ENCODE results near the gene COL18A1.

The COL18A1 gene

DNA sequence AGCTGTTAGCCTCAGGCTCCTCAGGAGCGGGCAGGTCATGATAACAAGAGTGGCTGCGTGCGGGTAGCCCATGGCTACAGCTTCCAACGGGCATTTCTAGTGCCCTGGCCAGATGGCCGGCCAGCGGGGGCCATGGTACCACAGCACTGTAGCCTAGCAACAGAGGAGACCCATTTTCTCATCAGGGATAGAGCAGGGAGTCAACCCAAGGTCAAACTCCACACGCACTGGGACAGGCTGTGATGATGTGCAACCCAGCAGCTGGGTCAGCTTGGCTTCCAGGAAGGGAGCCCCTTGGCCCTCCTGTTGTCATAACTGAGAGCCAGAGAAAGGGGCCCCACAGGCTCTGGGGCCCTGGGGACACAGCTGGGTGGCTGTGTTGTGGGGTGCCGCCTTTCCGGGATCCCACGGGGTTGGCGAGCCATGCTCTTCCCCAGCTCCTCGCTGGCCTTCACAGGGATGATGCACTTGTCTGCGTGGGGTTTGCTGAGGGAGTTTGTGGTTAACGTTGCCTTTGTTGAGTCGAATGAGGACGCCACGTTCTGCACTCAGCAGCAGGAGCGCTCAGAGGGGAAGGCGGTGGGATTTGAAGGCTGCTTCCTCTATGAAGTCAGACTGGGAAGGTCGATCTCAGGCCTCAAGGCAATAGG, 46.3 kb downstream of the COL18A1 start:
- ChIA-PET CTCF (no interaction called here), POLR2A (ENCODE audit: low non-redundant PET) (no interaction called here)
- TF ChIP-seq, protein P1, sequence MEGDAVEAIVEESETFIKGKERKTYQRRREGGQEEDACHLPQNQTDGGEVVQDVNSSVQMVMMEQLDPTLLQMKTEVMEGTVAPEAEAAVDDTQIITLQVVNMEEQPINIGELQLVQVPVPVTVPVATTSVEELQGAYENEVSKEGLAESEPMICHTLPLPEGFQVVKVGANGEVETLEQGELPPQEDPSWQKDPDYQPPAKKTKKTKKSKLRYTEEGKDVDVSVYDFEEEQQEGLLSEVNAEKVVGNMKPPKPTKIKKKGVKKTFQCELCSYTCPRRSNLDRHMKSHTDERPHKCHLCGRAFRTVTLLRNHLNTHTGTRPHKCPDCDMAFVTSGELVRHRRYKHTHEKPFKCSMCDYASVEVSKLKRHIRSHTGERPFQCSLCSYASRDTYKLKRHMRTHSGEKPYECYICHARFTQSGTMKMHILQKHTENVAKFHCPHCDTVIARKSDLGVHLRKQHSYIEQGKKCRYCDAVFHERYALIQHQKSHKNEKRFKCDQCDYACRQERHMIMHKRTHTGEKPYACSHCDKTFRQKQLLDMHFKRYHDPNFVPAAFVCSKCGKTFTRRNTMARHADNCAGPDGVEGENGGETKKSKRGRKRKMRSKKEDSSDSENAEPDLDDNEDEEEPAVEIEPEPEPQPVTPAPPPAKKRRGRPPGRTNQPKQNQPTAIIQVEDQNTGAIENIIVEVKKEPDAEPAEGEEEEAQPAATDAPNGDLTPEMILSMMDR (conservative IDR thresholded peaks at IDR 0.05; ENCODE audit: low read depth), result no peak
- no peak for DNase-seq (ENCODE audit: low spot score)
- H3K27ac ChIP-seq, result peak overlapping the region; percentile 64

DNA sequence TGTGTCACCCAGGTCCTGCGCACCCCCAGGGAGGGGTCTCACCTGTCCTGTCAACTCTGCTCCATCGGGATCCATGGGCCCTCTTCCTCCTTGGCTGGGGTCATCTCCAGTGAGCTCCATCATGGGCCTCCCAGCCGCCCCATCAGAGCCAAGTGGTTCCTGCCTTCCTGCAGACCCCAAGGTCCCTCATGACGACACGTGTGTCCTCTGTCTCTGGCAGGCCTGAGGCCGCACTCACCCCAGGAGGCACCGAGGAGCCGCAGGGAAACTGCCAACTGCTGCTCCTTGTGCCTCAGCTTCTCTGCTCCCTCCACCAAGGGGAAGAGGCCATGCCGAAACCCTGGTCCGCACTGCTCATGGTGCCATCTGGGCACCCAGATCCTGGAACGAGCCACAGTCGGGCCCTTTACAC, 46.8 kb downstream of the COL18A1 start:
- peak overlapping the region; percentile 32; the same call in 1 of the 2 replicates for H3K27ac ChIP-seq
- POLR2A ChIA-PET (ENCODE audit: low non-redundant PET), result no interaction called here
- TF ChIP-seq, protein P1 (conservative IDR thresholded peaks at IDR 0.05; ENCODE audit: low read depth), result no peak
- CTCF ChIA-PET, result interaction anchor here (0.6 kb wide), 1 partner anchor 118 kb away, joined by 5 read pairs; no protein-coding TSS in a partner anchor
- DNase-seq (ENCODE audit: low spot score), result no peak

DNA sequence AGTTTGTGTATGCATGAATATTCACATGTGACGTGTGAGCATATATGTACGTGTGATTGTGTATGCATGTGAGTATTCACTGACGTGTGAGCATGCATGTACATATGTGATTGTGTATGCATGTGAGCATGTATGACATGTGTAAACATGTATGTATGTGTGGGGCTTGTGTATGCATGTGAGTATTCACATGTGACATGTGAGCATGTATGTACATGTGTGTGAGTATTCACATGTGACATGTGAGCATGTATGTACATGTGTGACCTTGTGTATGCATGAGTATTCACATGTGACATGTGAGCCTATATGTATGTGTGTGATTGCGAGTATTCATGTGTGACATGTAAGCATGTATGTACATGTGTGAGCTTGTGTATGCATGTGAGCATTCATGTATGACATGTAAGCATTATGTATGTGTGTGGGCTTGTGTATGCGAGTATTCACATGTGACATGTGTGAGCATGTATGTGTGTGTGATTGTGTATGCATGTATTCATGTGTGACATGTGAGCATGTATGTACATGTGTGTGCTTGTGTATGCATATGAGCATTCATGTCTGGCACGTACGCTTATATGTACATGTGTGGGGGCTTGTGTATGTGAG, 47.8 kb downstream of the COL18A1 start:
- ChIA-PET POLR2A (ENCODE audit: low non-redundant PET) (no interaction called here), CTCF (interaction anchor here (1.0 kb wide), 1 partner anchor 142 kb away, joined by 5 read pairs; no protein-coding TSS in a partner anchor)
- H3K27ac ChIP-seq, result peak overlapping the region; percentile 89
- TF ChIP-seq, protein P1 (conservative IDR thresholded peaks at IDR 0.05; ENCODE audit: low read depth), result no peak
- DNase-seq (ENCODE audit: low spot score), result no peak

DNA sequence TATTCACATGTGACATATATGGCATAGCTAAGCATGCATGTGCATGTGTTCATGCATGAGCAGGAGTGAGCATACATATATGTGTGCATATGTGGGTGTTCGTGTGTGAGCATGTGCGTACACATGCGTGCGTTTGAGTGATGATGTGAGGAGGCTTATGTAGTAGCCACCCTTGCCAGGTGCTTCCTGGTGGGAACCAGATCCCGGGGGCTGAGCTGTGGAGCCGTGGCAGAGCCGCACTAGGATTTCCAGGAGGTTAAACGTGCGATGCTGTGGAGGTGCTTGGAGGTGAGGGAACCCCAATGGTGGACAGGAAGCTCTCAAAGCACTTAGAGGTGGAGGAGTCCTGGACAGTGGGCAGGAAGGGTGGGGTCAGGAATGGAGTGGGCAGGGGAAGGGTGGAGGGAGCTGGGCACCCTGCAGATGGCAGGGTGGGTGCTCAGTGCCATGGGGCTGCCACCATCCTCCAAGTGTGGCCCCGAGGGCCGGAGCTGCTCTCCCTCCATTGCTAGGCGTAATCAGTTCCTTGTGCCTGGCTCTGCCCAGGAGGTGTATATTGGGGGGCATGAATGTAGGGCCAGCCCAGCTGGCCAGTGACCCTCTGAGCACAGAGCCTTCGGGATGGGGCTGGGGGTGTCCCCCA, 48.5 kb downstream of the COL18A1 start:
- DNase-seq (ENCODE audit: low spot score), result no peak
- TF ChIP-seq, protein P1 (conservative IDR thresholded peaks at IDR 0.05; ENCODE audit: low read depth), result no peak
- ChIA-PET POLR2A (ENCODE audit: low non-redundant PET) (no interaction called here), CTCF (interaction anchor here (1.0 kb wide), 1 partner anchor 141 kb away, joined by 5 read pairs; no protein-coding TSS in a partner anchor)
- H3K27ac ChIP-seq, result peak overlapping the region; percentile 89

DNA sequence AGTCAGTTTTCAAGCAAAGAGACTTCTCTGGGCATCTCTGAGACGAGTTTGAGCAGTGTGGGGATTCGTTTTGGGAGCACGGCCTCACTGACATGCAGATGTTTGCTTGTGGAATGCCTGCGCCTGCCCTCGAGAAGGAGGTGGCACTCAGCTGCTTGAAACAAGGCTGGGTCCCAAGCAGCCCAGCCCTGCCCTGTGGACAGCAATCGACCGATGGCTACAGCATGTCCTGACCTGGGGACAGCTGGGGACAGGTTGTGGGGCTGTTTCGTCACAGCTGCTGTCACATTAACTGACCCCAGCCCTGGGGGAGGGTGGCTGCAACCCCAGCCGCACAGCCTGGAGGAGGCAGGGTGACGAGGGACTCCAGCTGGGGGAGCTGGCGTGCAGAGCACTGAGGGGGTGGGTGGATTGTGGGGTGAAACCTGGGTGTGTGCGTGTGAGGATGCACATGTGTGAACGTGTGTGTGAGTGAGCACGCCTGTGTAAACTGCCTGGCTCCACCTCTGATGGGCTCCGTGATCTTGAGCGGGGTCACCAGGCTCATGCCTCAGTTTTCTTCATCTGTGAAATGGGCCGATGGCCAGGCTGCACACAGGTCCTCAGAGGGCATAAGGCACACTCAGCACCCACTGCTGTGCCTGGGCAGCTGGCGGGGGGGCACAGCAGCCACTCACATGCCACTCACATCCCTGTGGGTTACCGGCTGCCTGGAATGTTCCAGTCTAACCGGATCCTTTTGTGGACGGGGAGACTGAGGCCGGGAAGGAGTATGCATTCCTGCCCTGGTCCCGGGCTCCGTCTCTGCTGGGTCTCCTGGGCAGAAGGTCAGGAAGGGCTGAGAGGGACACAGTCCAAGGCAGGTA, 49.3 kb downstream of the COL18A1 start:
- DNase-seq (ENCODE audit: low spot score), result no peak
- POLR2A ChIA-PET (ENCODE audit: low non-redundant PET), result no interaction called here
- TF ChIP-seq, protein P1 (conservative IDR thresholded peaks at IDR 0.05; ENCODE audit: low read depth), result no peak
- CTCF ChIA-PET, result interaction anchor here (1.0 kb wide), 1 partner anchor 140 kb away, joined by 5 read pairs; no protein-coding TSS in a partner anchor
- peak overlapping the region; percentile 89 for H3K27ac ChIP-seq

Data from RWPE1 (cell line).